ENCODE measurements around the gene SLC10A3.

Gene SLC10A3

DNA sequence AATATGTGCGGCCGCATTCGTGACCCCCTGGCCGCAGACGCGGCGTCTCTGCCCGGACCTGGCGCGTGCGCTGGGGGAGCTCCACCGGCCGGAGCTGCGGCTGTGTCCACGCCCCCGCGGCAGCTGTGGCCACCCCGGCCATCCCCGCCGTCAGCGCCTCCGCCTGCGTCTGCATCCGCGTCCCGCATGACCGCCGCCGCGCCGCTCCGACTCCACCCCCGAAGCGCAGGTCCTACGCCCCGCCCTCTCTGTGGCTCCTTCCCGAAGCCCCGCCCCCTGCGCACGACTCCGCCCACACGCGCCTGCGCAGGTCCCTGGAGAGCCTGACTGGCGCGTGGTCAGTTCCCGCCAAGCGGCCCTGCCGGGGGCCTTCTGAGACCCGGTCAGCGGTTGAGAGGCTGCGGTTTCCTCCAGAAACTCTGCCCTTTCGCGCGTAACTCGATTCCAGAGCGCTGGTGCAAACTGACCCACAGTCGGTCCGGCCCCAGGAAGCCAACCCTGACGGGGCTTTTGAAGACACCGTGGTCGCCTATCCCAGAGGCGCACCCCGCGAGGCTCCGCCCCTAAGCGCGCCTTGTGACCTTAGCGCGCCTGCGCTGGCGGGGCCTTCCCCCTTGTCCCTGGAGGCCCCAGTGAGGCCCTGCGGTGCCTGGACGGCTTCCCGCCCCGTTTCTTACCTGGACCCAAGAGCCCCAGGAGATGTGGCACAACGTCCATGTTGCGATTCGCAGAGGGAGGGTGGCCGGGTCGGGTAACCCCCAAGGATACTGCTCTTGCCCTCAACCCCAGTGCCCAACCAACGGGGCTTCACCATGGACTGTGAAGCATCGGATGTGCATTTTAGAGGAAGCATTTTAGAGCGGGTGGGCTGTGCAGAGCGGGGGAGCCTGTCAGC is 11.5 kb downstream of the SLC10A3 start, which contains the start of gene LAGE3:
LAGE3 (minus strand) TSS at position 554 of the 895 bp plus-strand sequence; CDS start at position 188, 366 bp downstream.
- Histone ChIP-seq H3K27me3 (replicated peaks; ENCODE audit: control insufficient read depth, insufficient read depth, low read length) (no peaks in the 10 kb centered on the region), H3K36me3 (ENCODE audit: control insufficient read depth, insufficient read depth, low read length) (no peaks in the 10 kb centered on the region), H3K4me3 (replicated peaks; ENCODE audit: low read depth, low read length) (peak within 1 kb of the TSS; percentile 64)
- DNase-seq (ENCODE audit: extremely low read depth, insufficient read length) = peak; percentile 94
- TF ChIP-seq, protein P1, sequence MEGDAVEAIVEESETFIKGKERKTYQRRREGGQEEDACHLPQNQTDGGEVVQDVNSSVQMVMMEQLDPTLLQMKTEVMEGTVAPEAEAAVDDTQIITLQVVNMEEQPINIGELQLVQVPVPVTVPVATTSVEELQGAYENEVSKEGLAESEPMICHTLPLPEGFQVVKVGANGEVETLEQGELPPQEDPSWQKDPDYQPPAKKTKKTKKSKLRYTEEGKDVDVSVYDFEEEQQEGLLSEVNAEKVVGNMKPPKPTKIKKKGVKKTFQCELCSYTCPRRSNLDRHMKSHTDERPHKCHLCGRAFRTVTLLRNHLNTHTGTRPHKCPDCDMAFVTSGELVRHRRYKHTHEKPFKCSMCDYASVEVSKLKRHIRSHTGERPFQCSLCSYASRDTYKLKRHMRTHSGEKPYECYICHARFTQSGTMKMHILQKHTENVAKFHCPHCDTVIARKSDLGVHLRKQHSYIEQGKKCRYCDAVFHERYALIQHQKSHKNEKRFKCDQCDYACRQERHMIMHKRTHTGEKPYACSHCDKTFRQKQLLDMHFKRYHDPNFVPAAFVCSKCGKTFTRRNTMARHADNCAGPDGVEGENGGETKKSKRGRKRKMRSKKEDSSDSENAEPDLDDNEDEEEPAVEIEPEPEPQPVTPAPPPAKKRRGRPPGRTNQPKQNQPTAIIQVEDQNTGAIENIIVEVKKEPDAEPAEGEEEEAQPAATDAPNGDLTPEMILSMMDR (IDR thresholded peaks at IDR 0.05; ENCODE audit: insufficient read depth, low read length, poor library complexity, severe bottlenecking) = no peak

DNA sequence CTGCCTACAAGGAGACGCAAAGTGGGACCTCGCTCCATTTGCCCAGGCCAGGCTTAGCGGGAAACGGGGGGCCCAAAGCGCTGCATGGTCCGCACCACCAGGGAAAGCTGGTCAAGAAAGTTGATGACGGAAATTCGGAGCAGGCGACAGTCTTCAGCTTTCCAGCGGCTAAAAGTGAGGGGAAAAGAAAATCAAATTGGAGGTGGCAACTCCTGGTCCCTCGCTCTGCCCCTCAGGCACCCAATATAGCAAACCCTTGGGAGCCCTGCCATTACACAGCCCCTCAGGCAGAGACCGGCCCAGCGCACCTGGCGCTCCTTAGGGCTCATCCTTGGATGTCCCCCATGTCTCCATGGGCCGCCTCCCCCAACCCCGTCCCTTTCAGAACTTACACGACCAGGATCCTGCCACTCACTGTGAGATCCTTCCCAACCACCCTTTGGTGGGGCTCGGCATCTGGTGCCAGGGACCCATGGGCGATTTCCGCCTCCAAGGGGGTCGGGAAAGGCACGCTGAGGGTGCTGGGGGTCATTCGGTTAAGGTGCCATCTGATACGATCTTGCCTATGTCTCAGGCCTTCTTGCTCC is 12.4 kb downstream of the SLC10A3 start:
- Histone ChIP-seq H3K4me3 (replicated peaks; ENCODE audit: low read depth, low read length) (peak overlapping the region; percentile 64), H3K27me3 (replicated peaks; ENCODE audit: control insufficient read depth, insufficient read depth, low read length) (no peaks in the 10 kb centered on the region), H3K36me3 (ENCODE audit: control insufficient read depth, insufficient read depth, low read length) (no peaks in the 10 kb centered on the region)
- TF ChIP-seq, protein P1 (IDR thresholded peaks at IDR 0.05; ENCODE audit: insufficient read depth, low read length, poor library complexity, severe bottlenecking) = no peak
- no peak for DNase-seq (ENCODE audit: extremely low read depth, insufficient read length)

DNA sequence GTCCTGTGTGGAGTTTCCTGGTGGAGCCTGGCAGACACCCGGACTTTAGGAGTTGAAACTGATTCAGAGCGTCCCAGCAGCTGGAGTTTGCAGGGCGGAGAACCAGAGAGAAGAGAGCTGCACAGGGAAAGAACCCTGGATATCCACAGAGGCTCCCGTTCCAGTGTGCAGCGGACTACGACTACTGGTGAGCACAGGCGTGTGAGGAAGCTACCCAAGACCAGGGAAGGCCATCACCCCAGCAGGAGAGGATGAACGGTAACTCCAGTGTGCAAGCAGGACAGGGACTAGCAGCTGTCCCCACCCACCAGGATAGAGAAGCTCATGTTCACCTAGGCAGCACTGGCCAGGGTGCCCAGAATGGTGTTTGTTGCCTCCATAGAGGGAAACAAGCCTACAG is 13.6 kb downstream of the SLC10A3 start:
- no peak overlapping the region for H3K4me3 ChIP-seq (replicated peaks; ENCODE audit: low read depth, low read length)
- H3K27me3 ChIP-seq (replicated peaks; ENCODE audit: control insufficient read depth, insufficient read depth, low read length) = no peaks in the 10 kb centered on the region
- TF ChIP-seq, protein P1 (IDR thresholded peaks at IDR 0.05; ENCODE audit: insufficient read depth, low read length, poor library complexity, severe bottlenecking) = no peak
- H3K36me3 ChIP-seq (ENCODE audit: control insufficient read depth, insufficient read depth, low read length) = no peaks in the 10 kb centered on the region
- no peak for DNase-seq (ENCODE audit: extremely low read depth, insufficient read length)

DNA sequence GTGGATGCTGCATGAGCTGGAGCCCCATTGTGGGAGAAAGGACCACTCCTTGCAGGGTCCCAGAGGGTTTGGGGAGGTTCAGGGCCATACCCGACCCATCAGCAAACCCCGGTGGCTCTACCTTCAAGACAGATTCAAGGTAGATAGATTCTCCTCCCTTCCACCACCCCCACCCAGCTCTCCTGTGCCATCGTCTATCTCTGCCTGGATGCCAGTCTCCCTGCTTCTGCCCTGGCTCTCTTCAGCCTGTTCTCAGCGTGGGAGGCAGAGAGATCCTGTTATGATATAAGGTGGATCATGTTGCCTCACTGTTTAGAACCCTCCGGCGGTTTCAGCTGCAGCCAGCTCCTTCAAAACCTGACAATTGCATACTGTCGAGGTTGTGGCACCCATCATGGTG is 16.7 kb downstream of the SLC10A3 start:
- TF ChIP-seq, protein P1 (IDR thresholded peaks at IDR 0.05; ENCODE audit: insufficient read depth, low read length, poor library complexity, severe bottlenecking) = no peak
- DNase-seq (ENCODE audit: extremely low read depth, insufficient read length) = no peak
- Histone ChIP-seq H3K36me3 (ENCODE audit: control insufficient read depth, insufficient read depth, low read length) (no peaks in the 10 kb centered on the region; the same call in 1 of the 2 replicates), H3K4me3 (replicated peaks; ENCODE audit: low read depth, low read length) (no peak overlapping the region), H3K27me3 (replicated peaks; ENCODE audit: control insufficient read depth, insufficient read depth, low read length) (no peaks in the 10 kb centered on the region)

DNA sequence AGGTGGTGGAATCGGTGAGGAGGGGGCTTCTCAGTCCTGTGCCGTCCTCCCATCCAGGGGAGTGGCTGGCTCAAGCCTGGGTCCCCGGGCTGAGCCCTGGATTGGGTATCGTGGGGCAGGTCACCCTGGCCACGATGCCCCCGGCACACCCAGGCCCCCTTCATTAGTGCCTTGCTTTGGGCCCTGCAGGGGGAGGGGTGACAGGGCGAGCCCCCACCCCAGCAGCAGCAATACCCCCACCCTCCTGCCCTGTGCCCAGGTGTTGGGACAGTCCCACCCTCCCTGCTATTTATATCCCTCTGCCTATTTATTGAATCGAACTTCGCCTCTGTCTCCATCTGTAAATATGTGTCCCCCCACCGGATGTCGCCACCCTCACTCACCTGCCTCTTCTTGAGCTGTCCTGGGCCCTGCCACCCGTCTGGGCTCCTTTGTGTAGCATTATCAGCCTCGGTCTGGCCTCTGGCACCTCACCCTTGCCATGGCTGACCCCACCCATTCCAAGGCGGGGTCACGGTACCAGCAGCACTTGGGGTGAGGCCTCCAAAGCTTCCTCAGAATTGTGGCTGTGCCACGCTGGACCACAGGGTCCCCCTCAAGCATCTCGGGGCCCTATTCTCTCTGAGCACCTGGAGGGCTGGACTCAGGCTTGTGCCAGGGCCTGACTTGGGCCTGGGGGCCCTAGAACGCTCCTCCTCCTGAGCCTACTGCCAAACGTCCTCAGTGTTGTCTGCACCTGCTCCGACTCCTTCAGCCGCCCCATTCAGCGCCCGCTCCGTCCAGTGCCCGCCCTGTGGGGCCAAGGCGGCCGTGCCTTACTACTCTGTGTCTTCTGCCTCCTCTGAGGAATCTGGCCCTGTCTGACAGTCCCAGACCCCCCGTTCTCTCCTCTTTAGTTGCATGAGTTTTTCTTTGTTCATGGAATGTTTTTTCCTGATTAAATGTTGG is 17.5 kb downstream of the SLC10A3 start:
- TF ChIP-seq, protein P1 (IDR thresholded peaks at IDR 0.05; ENCODE audit: insufficient read depth, low read length, poor library complexity, severe bottlenecking) = no peak

More for the DNA sequence above, 17.5 kb downstream of the SLC10A3 start:
- H3K4me3 ChIP-seq (replicated peaks; ENCODE audit: low read depth, low read length) = no peak overlapping the region
- no peak for DNase-seq (ENCODE audit: extremely low read depth, insufficient read length)
- no peaks in the 10 kb centered on the region; the same call in 1 of the 2 replicates for H3K36me3 ChIP-seq (ENCODE audit: control insufficient read depth, insufficient read depth, low read length)
- no peaks in the 10 kb centered on the region for H3K27me3 ChIP-seq (replicated peaks; ENCODE audit: control insufficient read depth, insufficient read depth, low read length)
